HepG2 (cell line): ENCODE results near the gene RYR2. TPM values are rescaled to one million over a fixed set of nuclear protein-coding genes. Genes with fewer than 3 reads are reported as not detected.

Experiments used
- ATAC-seq: fragments of 200-7000 bp; cut with Tn5 transposase; 3 replicates; pipeline ENCODE4 v1.9.1; 2020; ENCODE audit warnings: mild to moderate bottlenecking, moderate library complexity
- BruUV-seq: library from RNA; stranded (reverse); fragments of 400-500 nt; replicated peaks from 2 replicates; lab custom pipeline; 2021; lab: Mats Ljungman, UMichigan
- CTCF ChIA-PET: fragments of 300-600 bp; formaldehyde crosslinking; extraction: SDS; loops from one replicate; lab custom pipeline; 2021; ENCODE audit warnings: low total read pairs, inconsistent platforms, low intra/inter-chr PET ratio; lab: Yijun Ruan, JAX
- POLR2A ChIA-PET: fragments of 350-600 bp; sonication (Branson Sonifier 250); formaldehyde crosslinking; loops from one replicate; lab custom pipeline; 2020; ENCODE audit warnings: antibody characterized with exemption, inconsistent platforms; lab: Yijun Ruan, JAX
- DNase-seq: peaks from one replicate; pipeline ENCODE4 v3.0.0-alpha.2; 2015; ENCODE audit warnings: low spot score
- FAIRE-seq: peaks from 3 replicates; lab custom pipeline; 2011; peaks lifted over from hg19 to GRCh38; lab: Jason Lieb, UNC
- H2AFZ ChIP-seq: one replicate; pipeline ENCODE4 v1.6.1; 2011; ENCODE audit warnings: low read length, inconsistent platforms
- H3K27ac ChIP-seq: fragments of 300-600 bp; 3 replicates; pipeline ENCODE4 v1.8.0; 2011; ENCODE audit warnings: mixed run types, mild to moderate bottlenecking, mixed read lengths, low read length, inconsistent platforms; ENCODE audit not compliant: insufficient read depth; ENCODE audit errors: extremely low read length
- H3K27me3 ChIP-seq, 2 experiments: fragments of 200-600 bp in 1 of 2; 2 replicates in 1 of 2; 3 replicates in 1 of 2; pipeline versions ENCODE4 v1.6.0 to v1.8.0; 2011; ENCODE audit warnings: low read length in 2 of 2, mild to moderate bottlenecking in 2 of 2, moderate library complexity in 2 of 2, inconsistent platforms in 1 of 2; ENCODE audit not compliant: insufficient read depth in 2 of 2, control insufficient read depth in 1 of 2
- H3K36me3 ChIP-seq, 2 experiments: fragments of 200-600 bp in 1 of 2; replicated peaks in 1 of 2; 2 replicates in 1 of 2; 3 replicates in 1 of 2; pipeline versions ENCODE4 v1.5.1 to v1.8.0; 2011; ENCODE audit warnings: low read length in 2 of 2, inconsistent platforms in 1 of 2; ENCODE audit not compliant: insufficient read depth in 2 of 2, control insufficient read depth in 1 of 2
- H3K4me1 ChIP-seq: 2 replicates; pipeline ENCODE4 v1.5.1; 2012; ENCODE audit warnings: low read length, inconsistent platforms; ENCODE audit not compliant: insufficient read depth
- H3K4me2 ChIP-seq: 2 replicates; pipeline ENCODE4 v1.6.0; 2011; ENCODE audit warnings: low read depth, low read length, inconsistent platforms
- H3K4me3 ChIP-seq, 3 experiments: fragments of 200-600 bp in 1 of 3; sonication (generic), shearing (Covaris generic) in 1 of 3; replicated peaks in 1 of 3; 2 replicates each; pipeline ENCODE4 v1.5.1; 2011 to 2016; ENCODE audit warnings: low read length in 3 of 3, inconsistent platforms in 2 of 3, low read depth in 2 of 3, mild to moderate bottlenecking in 2 of 3, control low read depth in 1 of 3, mixed read lengths in 1 of 3; ENCODE audit not compliant: insufficient read depth in 1 of 3
- H3K79me2 ChIP-seq: one replicate; pipeline ENCODE4 v1.6.1; 2011; ENCODE audit warnings: low read length, inconsistent platforms; ENCODE audit not compliant: insufficient read depth
- H3K9ac ChIP-seq: 2 replicates; pipeline ENCODE4 v1.6.0; 2011; ENCODE audit warnings: mild to moderate bottlenecking, low read depth, low read length, inconsistent platforms; ENCODE audit not compliant: insufficient read depth
- H3K9me3 ChIP-seq: 2 replicates; pipeline ENCODE4 v1.5.1; 2012; ENCODE audit warnings: mild to moderate bottlenecking, low read length
- H4K20me1 ChIP-seq: 2 replicates; pipeline ENCODE4 v1.6.0; 2011; ENCODE audit warnings: inconsistent platforms, mild to moderate bottlenecking, low read length, moderate library complexity; ENCODE audit not compliant: insufficient read depth
- CBX1 ChIP-seq: IDR thresholded peaks from one replicate; pipeline ENCODE4 v1.6.1; 2016; ENCODE audit warnings: antibody characterized with exemption, low read depth
- CREB1 ChIP-seq, 2 experiments: fragments of 450-650 bp in 1 of 2; IDR thresholded peaks; 2 replicates each; pipeline ENCODE4 v1.6.1; 2016 to 2017; ENCODE audit warnings: control low read depth in 1 of 2, mild to moderate bottlenecking in 1 of 2, missing compliant biosample characterization in 1 of 2, missing genetic modification characterization in 1 of 2
- CSRNP1 ChIP-seq: sonication (generic); formaldehyde crosslinking; IDR thresholded peaks from 2 replicates; pipeline ENCODE4 v1.8.1; 2023; ENCODE audit warnings: mild to moderate bottlenecking, missing genetic modification reagents
- DMTF1 ChIP-seq: sonication (generic); formaldehyde crosslinking; IDR thresholded peaks from 2 replicates; pipeline ENCODE4 v1.4.0; 2020; ENCODE audit warnings: mild to moderate bottlenecking, missing genetic modification reagents
- ZNF468 ChIP-seq: sonication (generic); formaldehyde crosslinking; IDR thresholded peaks from 2 replicates; pipeline ENCODE4 v1.8.0; 2022; ENCODE audit warnings: mild to moderate bottlenecking, moderate library complexity, missing genetic modification reagents
- WGBS: methylation state at CpG from one replicate; pipeline ENCODE4 v1.1.6; 2017; ENCODE audit warnings: low lambda C conversion rate; 5-methylcytosine and 5-hydroxymethylcytosine counted together
- in situ Hi-C: cut with HindIII; loops from 2 replicates; pipeline ENCODE4 v1.10.0; 2017; ENCODE audit warnings: low pct_unique_long_range_greater_than_20kb; ENCODE audit not compliant: extremely low pct_ligation_motif_present
- intact Hi-C: fragments of 100-400 bp; cut with micrococcal nuclease; formaldehyde crosslinking; loops from one replicate; pipeline ENCODE4 v1.10.0; 2022; ENCODE audit not compliant: unreplicated experiment
- polyA plus RNA-seq, 8 experiments: library from polyadenylated mRNA; depleted of rRNA in 3 of 8; stranded (reverse) in 7 of 8; unstranded in 1 of 8; fragments of >200 nt; fragmentation: Illumina TruSeq in 4 of 8; extraction: Trizol in 4 of 8; gene quantifications; 2 replicates each; pipeline versions ENCODE4 v1.2.1 to v1.2.3, GENCODE V29; 2011 to 2016; ENCODE audit warnings: low read depth in 4 of 8, missing spikeins in 1 of 8, mixed read lengths in 1 of 8; ENCODE audit not compliant: insufficient read depth in 1 of 8
- total RNA-seq, 5 experiments: library from RNA; depleted of rRNA; stranded (reverse); fragments of >200 nt; fragmentation: Illumina TruSeq; extraction: Trizol; gene quantifications; 2 replicates each; pipeline ENCODE4 v1.2.3, GENCODE V29; 2016; ENCODE audit warnings: low read depth in 1 of 5
- TF ChIP-seq, protein P1 (sequence below): sonication (generic); formaldehyde crosslinking; IDR thresholded peaks from 2 replicates; pipeline ENCODE4 v1.4.0; 2020; ENCODE audit warnings: missing genetic modification reagents, borderline replicate concordance

The RYR2 gene
- total and polyA plus RNA-seq, 2 of the 13 experiments (the other 11 are each of a cell fraction or from before 2014, with no cell fraction given) = not detected

DNA sequence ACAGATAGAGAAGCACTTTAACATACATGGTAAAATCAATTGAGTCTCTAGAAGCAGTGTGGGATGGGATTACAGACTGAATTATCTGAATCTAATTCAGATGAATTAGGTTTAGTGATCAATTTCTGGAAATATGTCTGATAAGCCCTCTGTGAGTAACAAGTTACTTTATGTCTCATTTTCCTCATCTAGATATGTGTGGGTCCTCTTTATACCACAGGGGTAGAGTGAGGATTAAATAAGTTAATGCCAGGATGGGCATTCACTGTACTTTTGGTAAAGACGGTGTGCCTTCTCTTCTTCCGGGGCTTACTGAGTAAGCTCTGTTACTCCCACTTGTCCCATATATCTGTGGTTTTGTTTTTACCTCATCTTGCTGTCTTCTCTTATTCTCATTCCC is 225.8 kb downstream of the RYR2 start (continued):
- TF ChIP-seq, protein P1, sequence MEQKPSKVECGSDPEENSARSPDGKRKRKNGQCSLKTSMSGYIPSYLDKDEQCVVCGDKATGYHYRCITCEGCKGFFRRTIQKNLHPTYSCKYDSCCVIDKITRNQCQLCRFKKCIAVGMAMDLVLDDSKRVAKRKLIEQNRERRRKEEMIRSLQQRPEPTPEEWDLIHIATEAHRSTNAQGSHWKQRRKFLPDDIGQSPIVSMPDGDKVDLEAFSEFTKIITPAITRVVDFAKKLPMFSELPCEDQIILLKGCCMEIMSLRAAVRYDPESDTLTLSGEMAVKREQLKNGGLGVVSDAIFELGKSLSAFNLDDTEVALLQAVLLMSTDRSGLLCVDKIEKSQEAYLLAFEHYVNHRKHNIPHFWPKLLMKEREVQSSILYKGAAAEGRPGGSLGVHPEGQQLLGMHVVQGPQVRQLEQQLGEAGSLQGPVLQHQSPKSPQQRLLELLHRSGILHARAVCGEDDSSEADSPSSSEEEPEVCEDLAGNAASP (CRISPR knock-in tag) = no peak
- no peak for TF ChIP-seq DMTF1
- no peak for TF ChIP-seq CSRNP1 (CRISPR knock-in tag)
- TF ChIP-seq CBX1 = no peak

DNA sequence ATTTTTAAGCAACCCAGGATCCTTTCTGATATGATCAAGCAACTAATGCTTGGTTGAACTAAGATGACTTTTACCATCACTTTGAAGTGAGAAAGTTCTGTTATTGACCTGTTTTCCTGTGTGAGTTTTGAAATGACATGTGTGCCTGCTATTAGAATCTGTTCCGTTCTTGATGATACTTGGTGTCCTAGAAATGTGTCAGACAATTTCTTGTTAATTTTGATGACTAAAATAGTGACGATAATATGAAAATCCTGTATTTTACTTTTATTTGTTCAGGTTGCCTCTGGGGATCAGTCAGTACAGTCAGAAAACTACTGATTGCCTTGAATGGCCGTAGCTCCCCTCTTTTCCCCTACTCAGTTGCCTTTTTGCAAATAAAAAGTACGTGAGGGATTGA is 228.0 kb downstream of the RYR2 start:
- POLR2A ChIA-PET = no interaction called here
- DNase-seq = no peak
- BruUV-seq = no TSS peak

More for the DNA sequence above, 228.0 kb downstream of the RYR2 start:
- no peaks in the 10 kb centered on the region for H3K9me3 ChIP-seq
- WGBS = 2% methylated on average over 4 of the region's 4 CpGs
- H3K27me3 ChIP-seq = no peaks in the 10 kb centered on the region; a peak in 1 of 5 replicates
- H3K79me2 ChIP-seq = no peaks in the 10 kb centered on the region
- H2AFZ ChIP-seq = no peak overlapping the region
- H3K4me2 ChIP-seq = no peak overlapping the region
- FAIRE-seq = no peak
- no peaks in the 10 kb centered on the region for H3K4me1 ChIP-seq
- no peak overlapping the region for H3K27ac ChIP-seq
- CTCF ChIA-PET = no interaction called here
- no peaks in the 10 kb centered on the region for H4K20me1 ChIP-seq
- H3K4me3 ChIP-seq = no peak overlapping the region
- in situ Hi-C loops = no loop called here
- ATAC-seq = no peak
- no peaks in the 10 kb centered on the region for H3K36me3 ChIP-seq
- intact Hi-C loops = no loop called here
- TF ChIP-seq CREB1 (IDR thresholded peaks at IDR 0.05) = 0 out of 2 replicates have a peak, but pooled peaks have one; percentile 15
- TF ChIP-seq CREB1 (CRISPR knock-in tag; IDR thresholded peaks at IDR 0.05) = no peak
- TF ChIP-seq ZNF468 (CRISPR knock-in tag) = no peak
- TF ChIP-seq, all 625 proteins: peak for 1
- H3K9ac ChIP-seq = no peak overlapping the region
